HEK293 (cell line): ENCODE data around the gene GLG1.

Experiments
- CTCF ChIA-PET: fragments of 350-600 bp; formaldehyde crosslinking; extraction: SDS; loops from one replicate; lab custom pipeline; 2021; ENCODE audit warnings: antibody characterized with exemption; lab: Yijun Ruan, JAX
- POLR2A ChIA-PET: fragments of 300-600 bp; formaldehyde crosslinking; extraction: SDS; loops from one replicate; lab custom pipeline; 2020; ENCODE audit warnings: antibody characterized with exemption, inconsistent platforms; lab: Yijun Ruan, JAX
- H3K27ac ChIP-seq: fragments of 200-500 bp; sonication (Bioruptor generic); 2 replicates; pipeline ENCODE4 v1.5.1; 2014; ENCODE audit warnings: low read depth, low read length, control low read depth, inconsistent platforms; ENCODE audit errors: extremely low read depth
- H3K36me3 ChIP-seq, 2 experiments: fragments of 200-500 bp in 1 of 2; sonication (Bioruptor generic) in 1 of 2; 1 replicate in 1 of 2; 2 replicates in 1 of 2; pipeline ENCODE4 v1.5.1; 2014 to 2017; ENCODE audit warnings: inconsistent platforms in 2 of 2, low read length in 2 of 2; ENCODE audit not compliant: control insufficient read depth in 2 of 2, insufficient read depth in 1 of 2
- H3K4me1 ChIP-seq: fragments of 200-500 bp; sonication (Bioruptor generic); 2 replicates; pipeline ENCODE4 v1.5.1; 2014; ENCODE audit warnings: mild to moderate bottlenecking, low read length, inconsistent platforms; ENCODE audit not compliant: control insufficient read depth, insufficient read depth
- H3K4me3 ChIP-seq: 2 replicates; pipeline ENCODE4 v1.5.1; 2011; ENCODE audit warnings: low read depth, mild to moderate bottlenecking, control low read depth, low read length, moderate library complexity
- H3K9me3 ChIP-seq: fragments of 200-500 bp; sonication (Bioruptor generic); 2 replicates; pipeline ENCODE4 v1.5.1; 2014; ENCODE audit warnings: low read depth, low read length, inconsistent platforms; ENCODE audit not compliant: control insufficient read depth, insufficient read depth
- GLI4 ChIP-seq: fragments of 450-650 bp; formaldehyde crosslinking; IDR thresholded peaks from 2 replicates; pipeline ENCODE4 v1.5.1; 2016; ENCODE audit warnings: missing biosample characterization, missing genetic modification characterization
- HOXD13 ChIP-seq: sonication (generic); formaldehyde crosslinking; IDR thresholded peaks from 2 replicates; pipeline ENCODE4 v1.8.0; 2022; ENCODE audit warnings: missing genetic modification reagents, borderline replicate concordance
- KLF17 ChIP-seq: fragments of 450-650 bp; formaldehyde crosslinking; IDR thresholded peaks from 2 replicates; pipeline ENCODE4 v1.5.1; 2016; ENCODE audit warnings: missing biosample characterization, missing genetic modification characterization
- KLF9 ChIP-seq: fragments of 450-650 bp; formaldehyde crosslinking; IDR thresholded peaks from 2 replicates; pipeline ENCODE4 v1.5.1; 2016; ENCODE audit warnings: missing biosample characterization, missing genetic modification characterization, low read depth
- SETDB1 ChIP-seq: IDR thresholded peaks from one replicate; pipeline ENCODE4 v1.6.1; 2017; ENCODE audit warnings: mild to moderate bottlenecking, low read length, moderate library complexity, mixed read lengths; ENCODE audit not compliant: insufficient read length
- SP2 ChIP-seq: fragments of 450-650 bp; formaldehyde crosslinking; IDR thresholded peaks from 2 replicates; pipeline ENCODE4 v1.5.1; 2016; ENCODE audit warnings: missing biosample characterization, missing genetic modification characterization
- TRIM28 ChIP-seq: IDR thresholded peaks from 2 replicates; pipeline ENCODE4 v1.6.1; 2011; ENCODE audit warnings: low read length, control low read depth, borderline replicate concordance
- YY2 ChIP-seq: fragments of 450-650 bp; formaldehyde crosslinking; IDR thresholded peaks from 2 replicates; pipeline ENCODE4 v1.5.1; 2016; ENCODE audit warnings: missing biosample characterization, missing genetic modification characterization
- ZNF112 ChIP-seq: fragments of 450-650 bp; formaldehyde crosslinking; IDR thresholded peaks from 2 replicates; pipeline ENCODE4 v1.5.0; 2017; ENCODE audit warnings: missing biosample characterization, missing genetic modification characterization
- ZNF121 ChIP-seq: fragments of 450-650 bp; formaldehyde crosslinking; IDR thresholded peaks from 2 replicates; pipeline ENCODE4 v1.5.1; 2016; ENCODE audit warnings: missing biosample characterization, missing genetic modification characterization
- ZNF138 ChIP-seq: fragments of 450-650 bp; formaldehyde crosslinking; IDR thresholded peaks from 2 replicates; pipeline ENCODE4 v1.5.1; 2016; ENCODE audit warnings: missing biosample characterization, missing genetic modification characterization, borderline replicate concordance
- ZNF341 ChIP-seq: fragments of 450-650 bp; formaldehyde crosslinking; IDR thresholded peaks from 2 replicates; pipeline ENCODE4; 2016; ENCODE audit warnings: low read depth, missing biosample characterization, missing genetic modification characterization
- ZNF449 ChIP-seq: fragments of 450-650 bp; formaldehyde crosslinking; IDR thresholded peaks from 2 replicates; pipeline ENCODE4 v1.5.1; 2017; ENCODE audit warnings: missing biosample characterization, mild to moderate bottlenecking, missing genetic modification characterization, moderate library complexity
- ZNF558 ChIP-seq: fragments of 450-650 bp; formaldehyde crosslinking; IDR thresholded peaks from 2 replicates; pipeline ENCODE4 v1.5.1; 2016; ENCODE audit warnings: missing biosample characterization, missing genetic modification characterization
- ZNF610 ChIP-seq: fragments of 450-650 bp; formaldehyde crosslinking; IDR thresholded peaks from 2 replicates; pipeline ENCODE4 v1.5.1; 2016; ENCODE audit warnings: missing biosample characterization, missing genetic modification characterization, borderline replicate concordance
- ZNF629 ChIP-seq: fragments of 450-650 bp; formaldehyde crosslinking; IDR thresholded peaks from 2 replicates; pipeline ENCODE4 v1.5.1; 2017; ENCODE audit warnings: missing biosample characterization, missing genetic modification characterization
- ZNF654 ChIP-seq: fragments of 450-650 bp; formaldehyde crosslinking; IDR thresholded peaks from 2 replicates; pipeline ENCODE4 v1.5.1; 2016; ENCODE audit warnings: low read depth, missing biosample characterization, missing genetic modification characterization
- ZNF785 ChIP-seq: fragments of 450-650 bp; formaldehyde crosslinking; IDR thresholded peaks from 2 replicates; pipeline ENCODE4 v1.5.1; 2016; ENCODE audit warnings: missing biosample characterization, missing genetic modification characterization
- ZNF791 ChIP-seq: fragments of 450-650 bp; formaldehyde crosslinking; IDR thresholded peaks from 2 replicates; pipeline ENCODE4 v1.5.1; 2016; ENCODE audit warnings: missing biosample characterization, missing genetic modification characterization
- ZNF837 ChIP-seq: fragments of 450-650 bp; formaldehyde crosslinking; IDR thresholded peaks from 2 replicates; pipeline ENCODE4 v1.5.1; 2016; ENCODE audit warnings: missing biosample characterization, missing genetic modification characterization
- TF ChIP-seq, protein P1 (sequence below): fragments of 450-650 bp; formaldehyde crosslinking; IDR thresholded peaks from 2 replicates; pipeline ENCODE4 v1.5.1; 2017; ENCODE audit warnings: missing biosample characterization, missing genetic modification characterization
- TF ChIP-seq, protein P2 (sequence below): fragments of 450-650 bp; formaldehyde crosslinking; IDR thresholded peaks from 2 replicates; pipeline ENCODE4 v1.5.1; 2016; ENCODE audit warnings: missing biosample characterization, missing genetic modification characterization, borderline replicate concordance
- TF ChIP-seq, protein P3 (sequence below): fragments of 450-650 bp; formaldehyde crosslinking; IDR thresholded peaks from 2 replicates; pipeline ENCODE4 v1.5.1; 2016; ENCODE audit warnings: missing biosample characterization, missing genetic modification characterization

Gene GLG1

DNA sequence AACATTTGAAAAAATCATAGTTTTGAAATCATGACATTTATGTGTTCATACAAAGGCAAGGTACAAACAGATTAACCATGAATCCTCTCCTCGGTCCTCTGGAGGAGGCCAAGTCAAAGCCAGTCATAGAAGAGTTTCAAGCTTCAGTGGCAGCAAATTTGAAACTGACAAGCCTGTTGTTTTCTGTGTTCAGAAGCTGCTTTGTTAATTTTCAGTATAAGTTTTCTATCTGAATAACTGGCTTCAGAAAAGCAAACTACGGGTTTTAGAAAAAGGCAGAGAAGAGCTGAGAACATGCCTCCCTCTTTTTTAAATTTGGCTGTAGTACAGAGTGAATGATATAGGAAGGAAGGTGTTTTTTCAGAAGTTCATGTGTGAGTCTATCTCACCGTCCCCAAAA is 106.0 kb downstream of the GLG1 start:
- H3K36me3 ChIP-seq = peaks cover 0 to 11% of the 10 kb centered on the region in 2 experiments; a peak in 2 of 3 replicates
- H3K4me3 ChIP-seq = no peak overlapping the region
- H3K4me1 ChIP-seq = peaks cover 26% of the 10 kb centered on the region
- TF ChIP-seq ZNF558 (tag by site-specific recombination) (no peak), ZNF791 (tag by site-specific recombination) (no peak), ZNF138 (tag by site-specific recombination) (no peak)
- TF ChIP-seq, protein P1, sequence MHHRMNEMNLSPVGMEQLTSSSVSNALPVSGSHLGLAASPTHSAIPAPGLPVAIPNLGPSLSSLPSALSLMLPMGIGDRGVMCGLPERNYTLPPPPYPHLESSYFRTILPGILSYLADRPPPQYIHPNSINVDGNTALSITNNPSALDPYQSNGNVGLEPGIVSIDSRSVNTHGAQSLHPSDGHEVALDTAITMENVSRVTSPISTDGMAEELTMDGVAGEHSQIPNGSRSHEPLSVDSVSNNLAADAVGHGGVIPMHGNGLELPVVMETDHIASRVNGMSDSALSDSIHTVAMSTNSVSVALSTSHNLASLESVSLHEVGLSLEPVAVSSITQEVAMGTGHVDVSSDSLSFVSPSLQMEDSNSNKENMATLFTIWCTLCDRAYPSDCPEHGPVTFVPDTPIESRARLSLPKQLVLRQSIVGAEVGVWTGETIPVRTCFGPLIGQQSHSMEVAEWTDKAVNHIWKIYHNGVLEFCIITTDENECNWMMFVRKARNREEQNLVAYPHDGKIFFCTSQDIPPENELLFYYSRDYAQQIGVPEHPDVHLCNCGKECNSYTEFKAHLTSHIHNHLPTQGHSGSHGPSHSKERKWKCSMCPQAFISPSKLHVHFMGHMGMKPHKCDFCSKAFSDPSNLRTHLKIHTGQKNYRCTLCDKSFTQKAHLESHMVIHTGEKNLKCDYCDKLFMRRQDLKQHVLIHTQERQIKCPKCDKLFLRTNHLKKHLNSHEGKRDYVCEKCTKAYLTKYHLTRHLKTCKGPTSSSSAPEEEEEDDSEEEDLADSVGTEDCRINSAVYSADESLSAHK (tag by site-specific recombination) = peak; percentile 91
- TF ChIP-seq, protein P2, sequence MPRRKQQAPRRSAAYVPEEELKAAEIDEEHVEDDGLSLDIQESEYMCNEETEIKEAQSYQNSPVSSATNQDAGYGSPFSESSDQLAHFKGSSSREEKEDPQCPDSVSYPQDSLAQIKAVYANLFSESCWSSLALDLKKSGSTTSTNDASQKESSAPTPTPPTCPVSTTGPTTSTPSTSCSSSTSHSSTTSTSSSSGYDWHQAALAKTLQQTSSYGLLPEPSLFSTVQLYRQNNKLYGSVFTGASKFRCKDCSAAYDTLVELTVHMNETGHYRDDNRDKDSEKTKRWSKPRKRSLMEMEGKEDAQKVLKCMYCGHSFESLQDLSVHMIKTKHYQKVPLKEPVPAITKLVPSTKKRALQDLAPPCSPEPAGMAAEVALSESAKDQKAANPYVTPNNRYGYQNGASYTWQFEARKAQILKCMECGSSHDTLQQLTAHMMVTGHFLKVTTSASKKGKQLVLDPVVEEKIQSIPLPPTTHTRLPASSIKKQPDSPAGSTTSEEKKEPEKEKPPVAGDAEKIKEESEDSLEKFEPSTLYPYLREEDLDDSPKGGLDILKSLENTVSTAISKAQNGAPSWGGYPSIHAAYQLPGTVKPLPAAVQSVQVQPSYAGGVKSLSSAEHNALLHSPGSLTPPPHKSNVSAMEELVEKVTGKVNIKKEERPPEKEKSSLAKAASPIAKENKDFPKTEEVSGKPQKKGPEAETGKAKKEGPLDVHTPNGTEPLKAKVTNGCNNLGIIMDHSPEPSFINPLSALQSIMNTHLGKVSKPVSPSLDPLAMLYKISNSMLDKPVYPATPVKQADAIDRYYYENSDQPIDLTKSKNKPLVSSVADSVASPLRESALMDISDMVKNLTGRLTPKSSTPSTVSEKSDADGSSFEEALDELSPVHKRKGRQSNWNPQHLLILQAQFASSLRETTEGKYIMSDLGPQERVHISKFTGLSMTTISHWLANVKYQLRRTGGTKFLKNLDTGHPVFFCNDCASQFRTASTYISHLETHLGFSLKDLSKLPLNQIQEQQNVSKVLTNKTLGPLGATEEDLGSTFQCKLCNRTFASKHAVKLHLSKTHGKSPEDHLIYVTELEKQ (tag by site-specific recombination) = no peak
- H3K9me3 ChIP-seq = no peaks in the 10 kb centered on the region
- POLR2A ChIA-PET = no interaction called here
- H3K27ac ChIP-seq = 0 out of 2 replicates have a peak overlapping the region, but pooled peaks have one; percentile 11
- CTCF ChIA-PET = no interaction called here

GRCh38 chr16:74499114-74499513 is 107.8 kb downstream of the GLG1 start:
- TF ChIP-seq SP2 (tag by site-specific recombination) = no peak
- no peak for TF ChIP-seq ZNF341 (tag by site-specific recombination)
- TF ChIP-seq ZNF121 = peak; percentile 44; the same call in 1 of the 2 replicates
- TF ChIP-seq, all 188 proteins: peak for 1
- H3K4me1 ChIP-seq = peaks cover 22% of the 10 kb centered on the region
- POLR2A ChIA-PET = no interaction called here

DNA sequence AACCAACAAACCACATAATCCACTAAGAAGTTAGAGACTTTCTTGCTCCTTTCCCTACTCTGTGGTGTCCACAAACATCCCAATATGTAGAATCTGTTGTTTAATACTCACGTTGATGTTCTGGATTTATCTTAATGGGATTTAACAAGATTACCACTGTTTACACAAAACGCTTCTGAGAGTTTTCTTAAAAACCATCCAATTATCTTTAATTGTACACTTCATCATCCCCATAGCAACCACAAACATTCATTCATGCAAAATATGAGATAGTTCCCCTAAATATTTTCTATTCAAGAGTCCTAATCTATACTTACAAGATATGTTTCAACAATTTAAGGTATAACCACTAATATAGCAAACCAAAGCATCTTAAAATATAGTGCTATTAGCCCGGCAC is 109.2 kb downstream of the GLG1 start:
- peaks cover 14% of the 10 kb centered on the region for H3K4me1 ChIP-seq
- H3K27ac ChIP-seq = no peak overlapping the region
- H3K4me3 ChIP-seq = no peak overlapping the region
- POLR2A ChIA-PET = no interaction called here
- H3K9me3 ChIP-seq = no peaks in the 10 kb centered on the region
- peaks cover 9 to 17% of the 10 kb centered on the region in 2 experiments; a peak in 2 of 3 replicates for H3K36me3 ChIP-seq
- CTCF ChIA-PET = no interaction called here
- TF ChIP-seq ZNF785 (tag by site-specific recombination) (no peak), ZNF610 (tag by site-specific recombination) (no peak), ZNF629 (tag by site-specific recombination) (no peak), YY2 (tag by site-specific recombination) (no peak), HOXD13 (CRISPR knock-in tag) (no peak), ZNF837 (tag by site-specific recombination) (no peak), ZNF654 (tag by site-specific recombination) (no peak), ZNF449 (tag by site-specific recombination) (no peak), TRIM28 (no peak), ZNF112 (no peak), KLF17 (tag by site-specific recombination) (no peak), KLF9 (tag by site-specific recombination) (no peak), GLI4 (tag by site-specific recombination) (no peak), SETDB1 (no peak)
- TF ChIP-seq, protein P3, sequence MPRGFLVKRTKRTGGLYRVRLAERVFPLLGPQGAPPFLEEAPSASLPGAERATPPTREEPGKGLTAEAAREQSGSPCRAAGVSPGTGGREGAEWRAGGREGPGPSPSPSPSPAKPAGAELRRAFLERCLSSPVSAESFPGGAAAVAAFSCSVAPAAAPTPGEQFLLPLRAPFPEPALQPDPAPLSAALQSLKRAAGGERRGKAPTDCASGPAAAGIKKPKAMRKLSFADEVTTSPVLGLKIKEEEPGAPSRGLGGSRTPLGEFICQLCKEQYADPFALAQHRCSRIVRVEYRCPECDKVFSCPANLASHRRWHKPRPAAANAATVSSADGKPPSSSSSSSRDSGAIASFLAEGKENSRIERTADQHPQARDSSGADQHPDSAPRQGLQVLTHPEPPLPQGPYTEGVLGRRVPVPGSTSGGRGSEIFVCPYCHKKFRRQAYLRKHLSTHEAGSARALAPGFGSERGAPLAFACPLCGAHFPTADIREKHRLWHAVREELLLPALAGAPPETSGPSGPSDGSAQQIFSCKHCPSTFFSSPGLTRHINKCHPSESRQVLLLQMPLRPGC (tag by site-specific recombination) = no peak

More at GRCh38 chr16:74499114-74499513, 107.8 kb downstream of the GLG1 start:
- CTCF ChIA-PET = no interaction called here
- Histone ChIP-seq H3K4me3 (no peak overlapping the region), H3K9me3 (no peaks in the 10 kb centered on the region), H3K27ac (no peak overlapping the region), H3K36me3 (peaks cover 5 to 12% of the 10 kb centered on the region in 2 experiments; a peak in 2 of 3 replicates)
